Right hindlimb (tissue), 1 donor: ENCODE measurements around the gene HOXD1.

Source experiments
- DNase-seq: peaks from one replicate; pipeline ENCODE4 v3.0.0-alpha.2; 2018

Gene HOXD1

GRCh38 chr2:176167398-176167797 is 21.1 kb upstream of the HOXD1 start:
- DNase-seq: no peak

DNA sequence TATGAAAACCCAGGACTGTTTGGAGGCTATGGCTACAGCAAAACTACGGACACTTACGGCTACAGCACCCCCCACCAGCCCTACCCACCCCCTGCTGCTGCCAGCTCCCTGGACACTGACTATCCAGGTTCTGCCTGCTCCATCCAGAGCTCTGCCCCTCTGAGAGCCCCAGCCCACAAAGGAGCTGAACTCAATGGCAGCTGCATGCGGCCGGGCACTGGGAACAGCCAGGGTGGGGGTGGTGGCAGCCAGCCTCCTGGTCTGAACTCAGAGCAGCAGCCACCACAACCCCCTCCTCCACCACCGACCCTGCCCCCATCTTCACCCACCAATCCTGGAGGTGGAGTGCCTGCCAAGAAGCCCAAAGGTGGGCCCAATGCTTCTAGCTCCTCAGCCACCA is 19.3 kb upstream of the HOXD1 start:
- no peak for DNase-seq

DNA sequence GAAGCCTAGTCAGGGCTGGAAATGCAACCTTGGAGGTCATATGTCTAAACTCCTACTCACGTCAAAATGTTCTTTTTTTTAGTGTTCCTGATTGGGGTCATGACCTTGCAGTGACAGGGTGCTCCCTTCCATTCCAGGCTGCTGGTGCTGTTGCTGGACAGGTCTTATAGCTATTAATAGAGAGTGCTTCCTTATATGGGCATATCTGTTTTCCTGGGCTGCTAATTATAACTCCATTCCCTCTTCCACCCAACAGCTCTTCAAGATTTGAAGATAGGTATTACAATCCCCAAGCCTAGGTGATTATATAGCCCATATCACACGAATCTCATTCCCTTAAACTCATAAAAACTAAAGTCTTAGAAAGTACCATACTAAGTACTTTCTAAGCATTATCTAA is 18.8 kb upstream of the HOXD1 start:
- DNase-seq: no peak

DNA sequence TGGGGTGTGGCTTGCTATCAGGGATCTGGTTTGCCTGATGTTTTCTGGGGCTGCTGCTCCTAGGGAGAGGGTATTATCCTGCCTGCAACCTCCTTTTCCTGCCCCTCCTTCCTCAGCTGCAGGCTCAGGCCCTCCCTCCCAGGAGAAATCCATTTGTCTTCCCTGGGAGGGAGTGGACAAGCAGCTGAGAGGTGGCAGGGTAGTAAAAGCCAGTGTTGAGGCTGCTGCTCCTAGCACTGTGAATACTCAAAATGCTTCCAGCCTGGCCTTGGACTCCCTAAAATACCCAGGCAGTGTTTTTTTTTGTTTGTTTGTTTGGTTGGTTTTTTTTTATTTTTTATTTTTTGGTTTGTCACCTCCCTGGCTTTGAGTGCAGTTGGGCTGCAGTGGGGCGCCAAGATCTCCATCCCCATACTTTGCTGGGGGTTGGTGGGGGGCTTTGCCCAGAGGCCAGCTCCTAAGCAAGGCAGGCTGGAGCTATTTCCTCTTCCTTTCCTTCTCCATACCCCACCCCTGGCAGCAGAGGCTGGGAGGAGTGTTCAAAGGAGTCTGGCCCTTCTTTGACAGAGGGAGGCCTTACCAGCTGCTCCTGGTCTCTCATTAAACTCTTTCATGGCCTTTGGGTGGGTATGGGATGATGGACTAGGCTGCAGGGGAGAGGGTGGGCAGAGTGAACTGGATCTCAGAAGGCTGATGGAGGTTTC is 17.7 kb upstream of the HOXD1 start:
- DNase-seq: no peak

- no peak for DNase-seq
Measured at GRCh38 chr2:176171351-176172006, 17.0 kb upstream of the HOXD1 start.

DNA sequence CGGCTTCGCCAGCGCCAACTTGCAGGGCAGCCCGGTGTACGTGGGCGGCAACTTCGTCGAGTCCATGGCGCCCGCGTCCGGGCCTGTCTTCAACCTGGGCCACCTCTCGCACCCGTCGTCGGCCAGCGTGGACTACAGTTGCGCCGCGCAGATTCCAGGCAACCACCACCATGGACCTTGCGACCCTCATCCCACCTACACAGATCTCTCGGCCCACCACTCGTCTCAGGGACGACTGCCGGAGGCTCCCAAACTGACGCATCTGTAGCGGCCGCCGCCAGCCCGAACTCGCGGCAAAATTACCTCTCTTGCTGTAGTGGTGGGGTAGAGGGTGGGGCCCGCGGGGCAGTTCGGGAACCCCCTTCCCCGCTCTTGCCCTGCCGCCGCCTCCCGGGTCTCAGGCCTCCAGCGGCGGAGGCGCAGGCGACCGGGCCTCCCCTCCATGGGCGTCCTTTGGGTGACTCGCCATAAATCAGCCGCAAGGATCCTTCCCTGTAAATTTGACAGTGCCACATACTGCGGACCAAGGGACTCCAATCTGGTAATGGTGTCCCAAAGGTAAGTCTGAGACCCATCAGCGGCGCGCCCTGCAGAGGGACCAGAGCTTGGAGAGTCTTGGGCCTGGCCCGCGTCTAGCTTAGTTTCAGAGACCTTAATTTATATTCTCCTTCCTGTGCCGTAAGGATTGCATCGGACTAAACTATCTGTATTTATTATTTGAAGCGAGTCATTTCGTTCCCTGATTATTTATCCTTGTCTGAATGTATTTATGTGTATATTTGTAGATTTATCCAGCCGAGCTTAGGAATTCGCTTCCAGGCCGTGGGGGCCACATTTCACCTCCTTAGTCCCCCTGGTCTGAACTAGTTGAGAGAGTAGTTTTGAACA is 16.2 kb upstream of the HOXD1 start:
- DNase-seq: no peak

DNA sequence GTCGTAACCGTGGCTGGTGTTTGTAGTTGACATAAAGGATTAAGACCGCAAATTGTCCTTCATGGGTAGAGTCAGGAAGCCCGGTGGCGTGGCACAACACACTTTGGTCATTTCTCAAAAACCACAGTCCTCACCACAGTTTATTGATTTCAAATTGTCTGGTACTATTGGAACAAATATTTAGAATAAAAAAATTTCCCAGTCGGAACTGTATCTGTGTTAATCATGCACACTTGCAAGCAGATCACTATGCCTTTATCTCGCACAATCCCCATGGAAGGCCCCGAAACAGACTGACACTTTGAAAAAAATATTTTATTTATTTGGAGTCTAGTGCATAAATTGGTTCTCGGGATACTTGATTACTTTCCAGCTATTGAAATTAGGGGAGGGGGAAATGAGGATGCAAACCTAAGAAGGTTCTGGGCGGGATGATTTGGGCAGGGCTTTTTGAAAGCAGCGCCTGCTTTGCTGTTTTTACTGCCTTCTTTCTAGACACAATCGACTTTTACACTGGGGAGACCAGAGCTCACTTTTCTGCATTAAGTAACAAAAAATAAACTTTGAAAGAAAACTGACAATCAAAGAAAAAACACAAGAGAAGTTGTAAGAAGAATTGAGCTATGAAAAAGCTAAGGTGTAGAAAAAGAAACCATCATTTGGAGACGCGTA is 15.4 kb upstream of the HOXD1 start:
- DNase-seq: no peak

DNA sequence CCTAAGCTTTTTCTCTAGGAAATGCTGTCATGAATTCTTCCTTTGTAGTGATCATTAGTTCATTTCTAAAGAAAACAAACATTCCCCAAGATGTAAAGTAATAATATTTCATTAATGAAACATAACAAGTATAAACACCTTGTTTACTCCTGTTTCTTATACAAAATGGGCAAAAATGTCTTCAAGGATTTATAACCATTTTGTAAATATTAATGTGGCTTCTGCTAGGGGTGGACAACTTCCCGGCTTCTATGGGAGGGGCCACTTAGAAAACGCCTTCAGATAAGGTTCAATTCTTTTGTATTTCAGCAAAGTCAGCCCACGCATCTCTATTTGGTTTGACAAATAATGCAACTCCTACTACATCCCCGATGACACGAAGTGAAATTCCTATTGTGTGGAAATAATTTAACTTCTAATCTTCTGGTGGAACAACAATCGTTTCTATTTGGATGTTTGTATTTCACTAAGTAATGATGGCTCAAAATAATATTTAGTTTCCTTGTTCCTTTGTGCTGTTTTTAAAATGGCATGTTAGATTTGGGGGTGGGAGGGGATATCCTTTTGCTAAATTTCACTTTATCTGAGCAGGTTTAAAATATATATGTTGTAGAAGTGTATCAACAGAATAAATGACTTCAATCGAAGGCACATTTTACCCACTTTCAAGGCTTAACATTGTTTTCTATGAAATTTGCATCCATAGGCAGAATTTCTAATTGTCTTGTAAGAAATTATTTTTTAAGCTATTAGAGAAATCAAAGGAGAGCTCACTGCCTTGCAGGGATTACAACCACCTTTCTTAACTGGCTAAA is 14.7 kb upstream of the HOXD1 start:
- no peak for DNase-seq

DNA sequence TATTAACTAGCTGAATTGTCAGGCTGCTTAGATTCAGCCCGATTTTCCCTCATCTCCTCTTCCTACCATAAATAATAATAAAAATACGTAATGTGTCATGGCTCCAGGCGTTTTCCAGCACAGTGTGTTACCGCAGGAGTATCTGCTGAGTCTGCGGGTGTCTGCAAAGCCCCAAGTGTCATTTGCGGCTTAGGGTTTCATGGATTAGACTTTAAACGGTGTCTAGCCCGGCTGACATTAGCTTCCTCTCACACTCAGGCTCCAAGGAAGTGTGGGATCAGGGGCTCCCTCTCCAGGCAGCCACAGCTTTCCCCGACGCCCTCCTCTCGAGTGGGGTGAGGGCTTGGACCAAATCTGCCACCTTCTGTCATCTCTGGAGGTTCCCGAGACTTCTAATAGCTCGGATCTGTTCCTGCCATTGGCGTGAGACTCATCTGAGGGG is 14.1 kb upstream of the HOXD1 start:
- DNase-seq: no peak

- DNase-seq: peak; percentile 42
Measured at GRCh38 chr2:176174824-176175708, 13.4 kb upstream of the HOXD1 start.

- DNase-seq: peak; percentile 26
Measured at GRCh38 chr2:176175709-176176607, 12.5 kb upstream of the HOXD1 start.

DNA sequence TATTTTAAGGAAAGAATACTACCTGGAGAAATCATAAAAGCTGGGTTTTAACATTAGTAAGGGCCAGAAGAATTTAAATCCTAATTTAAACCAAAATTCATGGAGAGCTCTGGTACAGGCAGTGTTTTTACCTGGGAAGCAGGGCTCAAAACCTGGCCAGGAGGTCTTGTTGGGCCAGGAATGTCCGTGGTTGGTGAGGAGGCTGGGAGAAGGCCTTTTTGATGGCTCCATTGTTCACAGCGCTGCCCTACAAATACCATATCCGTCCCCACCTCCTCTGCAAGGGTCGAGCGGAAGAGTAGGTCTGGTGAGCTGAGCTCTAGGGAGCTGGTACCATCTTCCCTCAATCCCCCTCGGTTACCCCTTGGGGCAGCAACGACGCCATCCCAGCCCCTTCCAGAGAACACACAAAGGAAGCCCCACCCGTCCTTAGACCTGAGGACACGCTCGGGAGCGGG is 10.9 kb upstream of the HOXD1 start:
- DNase-seq: no peak

DNA sequence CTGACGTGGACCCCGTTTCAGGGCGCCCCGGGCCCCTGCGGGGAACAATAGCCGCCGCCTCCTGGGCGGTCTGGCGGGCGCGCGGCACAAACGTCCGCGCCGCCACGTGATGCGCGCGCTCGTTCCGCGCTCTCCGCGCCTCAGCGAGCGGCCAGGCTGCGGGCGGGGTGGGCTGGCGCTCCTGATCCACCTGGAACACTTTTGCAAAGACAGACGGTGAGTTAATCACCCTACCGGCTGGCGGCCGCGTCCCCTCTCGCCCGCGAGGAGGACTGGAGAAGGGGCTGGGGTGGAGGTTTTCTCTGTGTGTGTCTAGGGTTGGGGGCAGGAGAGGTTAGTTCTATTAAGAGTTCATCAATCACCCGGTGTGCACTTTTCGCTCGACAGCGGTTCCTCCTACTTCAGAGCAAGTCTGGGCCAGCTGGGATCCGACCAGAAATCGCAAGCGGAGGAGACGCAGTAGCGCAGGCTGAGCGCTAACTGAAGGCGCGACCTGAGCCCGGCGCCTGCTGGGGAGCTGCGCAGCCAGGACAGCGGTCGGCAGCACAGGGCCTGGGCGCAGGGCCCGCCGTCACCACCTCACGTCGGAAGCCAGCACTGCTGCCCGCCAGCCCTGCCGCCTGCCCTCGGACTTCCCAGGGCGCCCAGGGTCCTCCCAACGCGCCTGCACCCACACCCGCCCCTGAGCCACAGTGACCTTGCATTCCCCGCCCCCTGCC is 10.3 kb upstream of the HOXD1 start:
- DNase-seq: peak; percentile 43

GRCh38 chr2:176178757-176179295 is 9.6 kb upstream of the HOXD1 start:
- DNase-seq: no peak

GRCh38 chr2:176181551-176181950 is 6.9 kb upstream of the HOXD1 start:
- no peak for DNase-seq

GRCh38 chr2:176182671-176183070 is 5.8 kb upstream of the HOXD1 start:
- DNase-seq: no peak

GRCh38 chr2:176184749-176185148 is 3.7 kb upstream of the HOXD1 start:
- no peak for DNase-seq

- no peak for DNase-seq
Measured at GRCh38 chr2:176186024-176186423, 2.4 kb upstream of the HOXD1 start.
